HepG2 (cell line): Measurements from ENCODE around the gene GPC6. TPM values are rescaled to one million over a fixed set of nuclear protein-coding genes. Genes with fewer than 3 reads are reported as not detected.

Experiments
- ATAC-seq: fragments of 200-7000 bp; cut with Tn5 transposase; 3 replicates; pipeline ENCODE4 v1.9.1; 2020; ENCODE audit warnings: mild to moderate bottlenecking, moderate library complexity
- BruUV-seq: library from RNA; stranded (reverse); fragments of 400-500 nt; replicated peaks from 2 replicates; lab custom pipeline; 2021; lab: Mats Ljungman, UMichigan
- CTCF ChIA-PET: fragments of 300-600 bp; formaldehyde crosslinking; extraction: SDS; loops from one replicate; lab custom pipeline; 2021; ENCODE audit warnings: low total read pairs, inconsistent platforms, low intra/inter-chr PET ratio; lab: Yijun Ruan, JAX
- POLR2A ChIA-PET: fragments of 350-600 bp; sonication (Branson Sonifier 250); formaldehyde crosslinking; loops from one replicate; lab custom pipeline; 2020; ENCODE audit warnings: antibody characterized with exemption, inconsistent platforms; lab: Yijun Ruan, JAX
- DNase-seq: peaks from one replicate; pipeline ENCODE4 v3.0.0-alpha.2; 2015; ENCODE audit warnings: low spot score
- FAIRE-seq: peaks from 3 replicates; lab custom pipeline; 2011; peaks lifted over from hg19 to GRCh38; lab: Jason Lieb, UNC
- H2AFZ ChIP-seq: one replicate; pipeline ENCODE4 v1.6.1; 2011; ENCODE audit warnings: low read length, inconsistent platforms
- H3K27ac ChIP-seq: fragments of 300-600 bp; 3 replicates; pipeline ENCODE4 v1.8.0; 2011; ENCODE audit warnings: mixed run types, mild to moderate bottlenecking, mixed read lengths, low read length, inconsistent platforms; ENCODE audit not compliant: insufficient read depth; ENCODE audit errors: extremely low read length
- H3K27me3 ChIP-seq, 2 experiments: fragments of 200-600 bp in 1 of 2; 2 replicates in 1 of 2; 3 replicates in 1 of 2; pipeline versions ENCODE4 v1.6.0 to v1.8.0; 2011; ENCODE audit warnings: low read length in 2 of 2, mild to moderate bottlenecking in 2 of 2, moderate library complexity in 2 of 2, inconsistent platforms in 1 of 2; ENCODE audit not compliant: insufficient read depth in 2 of 2, control insufficient read depth in 1 of 2
- H3K36me3 ChIP-seq, 2 experiments: fragments of 200-600 bp in 1 of 2; replicated peaks in 1 of 2; 2 replicates in 1 of 2; 3 replicates in 1 of 2; pipeline versions ENCODE4 v1.5.1 to v1.8.0; 2011; ENCODE audit warnings: low read length in 2 of 2, inconsistent platforms in 1 of 2; ENCODE audit not compliant: insufficient read depth in 2 of 2, control insufficient read depth in 1 of 2
- H3K4me1 ChIP-seq: 2 replicates; pipeline ENCODE4 v1.5.1; 2012; ENCODE audit warnings: low read length, inconsistent platforms; ENCODE audit not compliant: insufficient read depth
- H3K4me2 ChIP-seq: 2 replicates; pipeline ENCODE4 v1.6.0; 2011; ENCODE audit warnings: low read depth, low read length, inconsistent platforms
- H3K4me3 ChIP-seq, 3 experiments: fragments of 200-600 bp in 1 of 3; sonication (generic), shearing (Covaris generic) in 1 of 3; replicated peaks in 1 of 3; 2 replicates each; pipeline ENCODE4 v1.5.1; 2011 to 2016; ENCODE audit warnings: low read length in 3 of 3, inconsistent platforms in 2 of 3, low read depth in 2 of 3, mild to moderate bottlenecking in 2 of 3, control low read depth in 1 of 3, mixed read lengths in 1 of 3; ENCODE audit not compliant: insufficient read depth in 1 of 3
- H3K79me2 ChIP-seq: one replicate; pipeline ENCODE4 v1.6.1; 2011; ENCODE audit warnings: low read length, inconsistent platforms; ENCODE audit not compliant: insufficient read depth
- H3K9ac ChIP-seq: 2 replicates; pipeline ENCODE4 v1.6.0; 2011; ENCODE audit warnings: mild to moderate bottlenecking, low read depth, low read length, inconsistent platforms; ENCODE audit not compliant: insufficient read depth
- H3K9me3 ChIP-seq: 2 replicates; pipeline ENCODE4 v1.5.1; 2012; ENCODE audit warnings: mild to moderate bottlenecking, low read length
- H4K20me1 ChIP-seq: 2 replicates; pipeline ENCODE4 v1.6.0; 2011; ENCODE audit warnings: inconsistent platforms, mild to moderate bottlenecking, low read length, moderate library complexity; ENCODE audit not compliant: insufficient read depth
- BRD4 ChIP-seq: sonication (generic); formaldehyde crosslinking; IDR thresholded peaks from 2 replicates; pipeline ENCODE4 v1.4.0; 2020; ENCODE audit warnings: missing genetic modification reagents
- CEBPB ChIP-seq: IDR thresholded peaks from 2 replicates; pipeline ENCODE4 v1.6.1; 2011; ENCODE audit warnings: low read depth, low read length, improper control_type of control experiment, borderline replicate concordance
- CEBPZ ChIP-seq: IDR thresholded peaks from 2 replicates; pipeline ENCODE4 v1.6.1; 2012; ENCODE audit warnings: low read length, improper control_type of control experiment
- FOSL2 ChIP-seq: sonication (generic); formaldehyde crosslinking; IDR thresholded peaks from 2 replicates; pipeline ENCODE4 v1.4.0; 2020; ENCODE audit warnings: missing genetic modification reagents
- HMG20A ChIP-seq: IDR thresholded peaks from 2 replicates; pipeline ENCODE4 v1.6.1; 2016; ENCODE audit warnings: borderline replicate concordance
- KDM5A ChIP-seq: fragments of 200-600 bp; sonication (generic); IDR thresholded peaks from 2 replicates; pipeline ENCODE4 v1.7.0; 2018; ENCODE audit warnings: antibody characterized with exemption, mild to moderate bottlenecking, low read length, borderline replicate concordance
- KLF6 ChIP-seq: IDR thresholded peaks from 2 replicates; pipeline ENCODE4 v1.8.0; 2016; ENCODE audit warnings: missing biosample characterization, missing genetic modification reagents
- POGZ ChIP-seq: sonication (generic); formaldehyde crosslinking; IDR thresholded peaks from 2 replicates; pipeline ENCODE4 v1.4.0; 2020; ENCODE audit warnings: mild to moderate bottlenecking, missing genetic modification reagents
- RFXANK ChIP-seq: IDR thresholded peaks from 2 replicates; pipeline ENCODE4 v1.6.1; 2016
- TARDBP ChIP-seq: sonication (generic); formaldehyde crosslinking; IDR thresholded peaks from 2 replicates; pipeline ENCODE4 v1.8.0; 2022; ENCODE audit warnings: mild to moderate bottlenecking, missing genetic modification reagents
- TOE1 ChIP-seq: sonication (generic); formaldehyde crosslinking; IDR thresholded peaks from 2 replicates; pipeline ENCODE4 v1.4.0; 2020; ENCODE audit warnings: mild to moderate bottlenecking, missing genetic modification reagents
- ZBTB1 ChIP-seq: sonication (generic); formaldehyde crosslinking; IDR thresholded peaks from 2 replicates; pipeline ENCODE4 v1.4.0; 2020; ENCODE audit warnings: missing genetic modification reagents, borderline replicate concordance
- ZFP37 ChIP-seq: sonication (generic); formaldehyde crosslinking; IDR thresholded peaks from 2 replicates; pipeline ENCODE4 v1.4.0; 2020; ENCODE audit warnings: missing genetic modification reagents, borderline replicate concordance
- ZNF296 ChIP-seq: sonication (generic); formaldehyde crosslinking; conservative IDR thresholded peaks from 2 replicates; pipeline ENCODE4 v1.5.0; 2020; ENCODE audit warnings: mild to moderate bottlenecking, missing genetic modification reagents
- ZNF460 ChIP-seq: sonication (generic); formaldehyde crosslinking; IDR thresholded peaks from 2 replicates; pipeline ENCODE4 v1.5.1; 2020; ENCODE audit warnings: missing genetic modification reagents, mild to moderate bottlenecking, borderline replicate concordance
- ZNF577 ChIP-seq: sonication (generic); formaldehyde crosslinking; IDR thresholded peaks from 2 replicates; pipeline ENCODE4 v1.4.0; 2020; ENCODE audit warnings: mild to moderate bottlenecking, low read depth, missing genetic modification reagents, borderline replicate concordance
- ZNF660 ChIP-seq: sonication (generic); formaldehyde crosslinking; IDR thresholded peaks from 2 replicates; pipeline ENCODE4 v1.5.1; 2020; ENCODE audit warnings: mild to moderate bottlenecking, low read depth, missing genetic modification reagents, borderline replicate concordance
- WGBS: methylation state at CpG from one replicate; pipeline ENCODE4 v1.1.6; 2017; ENCODE audit warnings: low lambda C conversion rate; 5-methylcytosine and 5-hydroxymethylcytosine counted together
- in situ Hi-C: cut with HindIII; loops from 2 replicates; pipeline ENCODE4 v1.10.0; 2017; ENCODE audit warnings: low pct_unique_long_range_greater_than_20kb; ENCODE audit not compliant: extremely low pct_ligation_motif_present
- intact Hi-C: fragments of 100-400 bp; cut with micrococcal nuclease; formaldehyde crosslinking; loops from one replicate; pipeline ENCODE4 v1.10.0; 2022; ENCODE audit not compliant: unreplicated experiment
- polyA plus RNA-seq, 8 experiments: library from polyadenylated mRNA; depleted of rRNA in 3 of 8; stranded (reverse) in 7 of 8; unstranded in 1 of 8; fragments of >200 nt; fragmentation: Illumina TruSeq in 4 of 8; extraction: Trizol in 4 of 8; gene quantifications; 2 replicates each; pipeline versions ENCODE4 v1.2.1 to v1.2.3, GENCODE V29; 2011 to 2016; ENCODE audit warnings: low read depth in 4 of 8, missing spikeins in 1 of 8, mixed read lengths in 1 of 8; ENCODE audit not compliant: insufficient read depth in 1 of 8
- total RNA-seq, 5 experiments: library from RNA; depleted of rRNA; stranded (reverse); fragments of >200 nt; fragmentation: Illumina TruSeq; extraction: Trizol; gene quantifications; 2 replicates each; pipeline ENCODE4 v1.2.3, GENCODE V29; 2016; ENCODE audit warnings: low read depth in 1 of 5
- TF ChIP-seq, protein P1 (sequence below): sonication (generic); formaldehyde crosslinking; IDR thresholded peaks from 2 replicates; pipeline ENCODE4 v1.8.0; 2022; ENCODE audit warnings: mild to moderate bottlenecking, missing genetic modification reagents, borderline replicate concordance

Gene GPC6
- total and polyA plus RNA-seq, 2 of the 13 experiments (the other 11 are each of a cell fraction or from before 2014, with no cell fraction given), result 24.5 to 33.9 TPM

DNA sequence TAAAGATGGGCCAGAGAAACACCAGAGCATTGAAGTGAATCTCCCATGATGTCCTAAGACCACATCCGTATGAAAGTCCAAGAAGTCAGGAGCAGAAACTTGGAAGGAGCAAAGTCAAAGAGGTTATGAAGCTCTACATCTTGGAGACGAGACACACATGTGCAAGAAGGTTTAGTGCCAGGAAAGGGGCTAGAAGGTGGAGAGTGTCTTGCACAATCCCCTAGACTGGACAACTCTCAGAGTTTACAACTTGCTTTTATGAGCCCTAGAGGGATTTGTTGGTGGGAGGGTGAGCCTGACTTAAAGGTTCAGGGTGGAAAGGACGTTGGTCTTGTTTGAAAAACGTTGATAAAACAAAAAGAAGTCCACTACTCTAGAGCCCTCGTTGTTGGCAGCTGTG is 150.6 kb downstream of the GPC6 start:
- no peak for DNase-seq
- H3K9me3 ChIP-seq, result no peaks in the 10 kb centered on the region
- H3K4me2 ChIP-seq, result no peak overlapping the region
- H3K9ac ChIP-seq, result no peak overlapping the region
- no peak overlapping the region for H2AFZ ChIP-seq
- H3K27me3 ChIP-seq, result no peaks in the 10 kb centered on the region
- no peaks in the 10 kb centered on the region for H3K79me2 ChIP-seq
- H4K20me1 ChIP-seq, result no peaks in the 10 kb centered on the region
- TF ChIP-seq ZNF577 (CRISPR knock-in tag) (no peak), KLF6 (no peak), RFXANK (no peak), BRD4 (no peak), KDM5A (no peak)
- H3K36me3 ChIP-seq, result no peaks in the 10 kb centered on the region
- no peaks in the 10 kb centered on the region for H3K4me1 ChIP-seq
- no peak for FAIRE-seq
- ChIA-PET CTCF (no interaction called here), POLR2A (no interaction called here)
- no peak for ATAC-seq
- in situ Hi-C loops (no loop called here), intact Hi-C loops (no loop called here)
- no TSS peak for BruUV-seq
- 55% methylated on average over 5 of the region's 5 CpGs for WGBS
- H3K27ac ChIP-seq, result no peak overlapping the region
- H3K4me3 ChIP-seq, result no peak overlapping the region

- Histone ChIP-seq H3K4me3 (no peak overlapping the region), H3K27me3 (no peaks in the 10 kb centered on the region), H3K79me2 (no peaks in the 10 kb centered on the region), H3K9ac (no peak overlapping the region), H3K9me3 (no peaks in the 10 kb centered on the region), H2AFZ (no peak overlapping the region), H3K27ac (no peak overlapping the region), H4K20me1 (no peaks in the 10 kb centered on the region), H3K4me2 (no peak overlapping the region), H3K36me3 (no peaks in the 10 kb centered on the region), H3K4me1 (no peaks in the 10 kb centered on the region)
- in situ Hi-C loops (no loop called here), intact Hi-C loops (no loop called here)
- POLR2A ChIA-PET, result no interaction called here
- WGBS, result 96% methylated on average over 2 of the region's 2 CpGs
- DNase-seq (no peak), ATAC-seq (no peak), FAIRE-seq (no peak)
- BruUV-seq, result no TSS peak
- CTCF ChIA-PET, result no interaction called here
- TF ChIP-seq HMG20A (CRISPR knock-in tag), result no peak
- TF ChIP-seq ZBTB1 (CRISPR knock-in tag), result no peak
- TF ChIP-seq TOE1 (CRISPR knock-in tag), result no peak
- no peak for TF ChIP-seq ZNF460
- TF ChIP-seq ZNF660 (CRISPR knock-in tag), result no peak
- TF ChIP-seq CEBPZ, result no peak
- no peak for TF ChIP-seq POGZ (CRISPR knock-in tag)
- TF ChIP-seq FOSL2 (CRISPR knock-in tag), result no peak
- no peak for TF ChIP-seq CEBPB
- no peak for TF ChIP-seq ZNF296
- TF ChIP-seq, protein P1, sequence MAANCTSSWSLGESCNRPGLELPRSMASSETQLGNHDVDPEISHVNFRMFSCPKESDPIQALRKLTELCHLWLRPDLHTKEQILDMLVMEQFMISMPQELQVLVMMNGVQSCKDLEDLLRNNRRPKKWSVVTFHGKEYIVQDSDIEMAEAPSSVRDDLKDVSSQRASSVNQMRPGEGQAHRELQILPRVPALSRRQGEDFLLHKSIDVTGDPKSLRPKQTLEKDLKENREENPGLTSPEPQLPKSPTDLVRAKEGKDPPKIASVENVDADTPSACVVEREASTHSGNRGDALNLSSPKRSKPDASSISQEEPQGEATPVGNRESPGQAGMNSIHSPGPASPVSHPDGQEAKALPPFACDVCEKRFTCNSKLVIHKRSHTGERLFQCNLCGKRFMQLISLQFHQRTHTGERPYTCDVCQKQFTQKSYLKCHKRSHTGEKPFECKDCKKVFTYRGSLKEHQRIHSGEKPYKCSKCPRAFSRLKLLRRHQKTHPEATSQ (CRISPR knock-in tag), result no peak
- TF ChIP-seq TARDBP (CRISPR knock-in tag), result no peak
- TF ChIP-seq ZFP37 (CRISPR knock-in tag), result no peak
Measured at GRCh38 chr13:93378184-93378583, 151.6 kb downstream of the GPC6 start.
